ENCODE results near the gene CCDC69. TPM values are rescaled to one million over a fixed set of nuclear protein-coding genes. Genes with fewer than 3 reads are reported as not detected.

The CCDC69 gene
- total RNA-seq = 0.78 and 1.7 TPM in 2 replicates
- long read RNA-seq, partial matches to known transcripts = 0 of 1 reads
- long read RNA-seq, other reads (novel, unspliced or antisense) = 0 of 1 reads

- peak; percentile 21 for TF ChIP-seq CTCF (IDR thresholded peaks at IDR 0.05)
- peak within 1 kb of the TSS; percentile 50 for H3K27ac Mint-ChIP-seq (ENCODE audit: unreplicated experiment)
- H3K4me3 Mint-ChIP-seq (ENCODE audit: unreplicated experiment) = peak within 1 kb of the TSS; percentile 79
- H3K27me3 Mint-ChIP-seq (ENCODE audit: unreplicated experiment) = peaks cover 5% of the 10 kb centered on the region
- H3K9me3 Mint-ChIP-seq (ENCODE audit: unreplicated experiment) = no peaks in the 10 kb centered on the region
- DNase-seq (ENCODE audit: extremely low spot score, unreplicated experiment) = peak; percentile 88
- no peaks in the 10 kb centered on the region for H3K36me3 Mint-ChIP-seq (ENCODE audit: unreplicated experiment)
- peaks cover 5% of the 10 kb centered on the region for H3K4me1 Mint-ChIP-seq (ENCODE audit: unreplicated experiment)
Observed at GRCh38 chr5:151223447-151224264, at the start of gene CCDC69. TSS of gene CCDC69 (minus strand) at chr5:151224092. CDS start at chr5:151223970, 122 bp downstream.

- peaks cover 4% of the 10 kb centered on the region for H3K27me3 Mint-ChIP-seq (ENCODE audit: unreplicated experiment)
- peaks cover 2% of the 10 kb centered on the region for H3K4me1 Mint-ChIP-seq (ENCODE audit: unreplicated experiment)
- no peak overlapping the region for H3K27ac Mint-ChIP-seq (ENCODE audit: unreplicated experiment)
- TF ChIP-seq CTCF (IDR thresholded peaks at IDR 0.05) = no peak
- H3K9me3 Mint-ChIP-seq (ENCODE audit: unreplicated experiment) = no peaks in the 10 kb centered on the region
- H3K4me3 Mint-ChIP-seq (ENCODE audit: unreplicated experiment) = no peak overlapping the region
- no peak for DNase-seq (ENCODE audit: extremely low spot score, unreplicated experiment)
- peaks cover 16% of the 10 kb centered on the region for H3K36me3 Mint-ChIP-seq (ENCODE audit: unreplicated experiment)
Observed at GRCh38 chr5:151271336-151271735, 47.4 kb upstream of the CCDC69 start.

GRCh38 chr5:151270599-151270998 is 46.7 kb upstream of the CCDC69 start:
- no peak overlapping the region for H3K4me3 Mint-ChIP-seq (ENCODE audit: unreplicated experiment)
- peaks cover 17% of the 10 kb centered on the region for H3K36me3 Mint-ChIP-seq (ENCODE audit: unreplicated experiment)
- TF ChIP-seq CTCF (IDR thresholded peaks at IDR 0.05) = no peak
- no peaks in the 10 kb centered on the region for H3K27me3 Mint-ChIP-seq (ENCODE audit: unreplicated experiment)
- no peak overlapping the region for H3K27ac Mint-ChIP-seq (ENCODE audit: unreplicated experiment)
- DNase-seq (ENCODE audit: extremely low spot score, unreplicated experiment) = no peak
- no peaks in the 10 kb centered on the region for H3K4me1 Mint-ChIP-seq (ENCODE audit: unreplicated experiment)
- no peaks in the 10 kb centered on the region for H3K9me3 Mint-ChIP-seq (ENCODE audit: unreplicated experiment)

GRCh38 chr5:151267491-151268260 is 43.8 kb upstream of the CCDC69 start:
- H3K4me3 Mint-ChIP-seq (ENCODE audit: unreplicated experiment) = no peak overlapping the region
- no peaks in the 10 kb centered on the region for H3K27me3 Mint-ChIP-seq (ENCODE audit: unreplicated experiment)
- peaks cover 4% of the 10 kb centered on the region for H3K4me1 Mint-ChIP-seq (ENCODE audit: unreplicated experiment)
- peaks cover 19% of the 10 kb centered on the region for H3K36me3 Mint-ChIP-seq (ENCODE audit: unreplicated experiment)
- H3K9me3 Mint-ChIP-seq (ENCODE audit: unreplicated experiment) = no peaks in the 10 kb centered on the region
- DNase-seq (ENCODE audit: extremely low spot score, unreplicated experiment) = no peak
- TF ChIP-seq CTCF (IDR thresholded peaks at IDR 0.05) = no peak
- no peak overlapping the region for H3K27ac Mint-ChIP-seq (ENCODE audit: unreplicated experiment)

- Mint-ChIP-seq H3K27ac (ENCODE audit: unreplicated experiment) (no peak overlapping the region), H3K36me3 (ENCODE audit: unreplicated experiment) (peaks cover 19% of the 10 kb centered on the region), H3K9me3 (ENCODE audit: unreplicated experiment) (no peaks in the 10 kb centered on the region), H3K27me3 (ENCODE audit: unreplicated experiment) (no peaks in the 10 kb centered on the region), H3K4me1 (ENCODE audit: unreplicated experiment) (peaks cover 4% of the 10 kb centered on the region), H3K4me3 (ENCODE audit: unreplicated experiment) (no peak overlapping the region)
- no peak for DNase-seq (ENCODE audit: extremely low spot score, unreplicated experiment)
- TF ChIP-seq CTCF (IDR thresholded peaks at IDR 0.05) = no peak
Observed at GRCh38 chr5:151264113-151264512, 40.2 kb upstream of the CCDC69 start.
